Nephron (organoid): Measurements from ENCODE around the gene HMGB1.

Experiments
- H3K27ac Mint-ChIP-seq, 3 experiments: 2 replicates each; pipeline ENCODE4 v1.8.0; 2020; ENCODE audit warnings: mixed read lengths in 3 of 3, mild to moderate bottlenecking in 2 of 3, moderate library complexity in 1 of 3
- H3K27me3 Mint-ChIP-seq: 2 replicates; pipeline ENCODE4 v1.8.0; 2021; ENCODE audit warnings: low read depth, mild to moderate bottlenecking, moderate library complexity, mixed read lengths
- H3K36me3 Mint-ChIP-seq: 2 replicates; pipeline ENCODE4 v1.8.0; 2020; ENCODE audit warnings: low read depth, mixed read lengths
- H3K4me1 Mint-ChIP-seq: 2 replicates; pipeline ENCODE4 v1.8.0; 2020; ENCODE audit warnings: mixed read lengths
- H3K4me3 Mint-ChIP-seq, 3 experiments: 2 replicates each; pipeline ENCODE4 v1.8.0; 2020; ENCODE audit warnings: mild to moderate bottlenecking in 3 of 3, mixed read lengths in 3 of 3, moderate library complexity in 2 of 3
- H3K9me3 Mint-ChIP-seq: 2 replicates; pipeline ENCODE4 v1.8.0; 2020; ENCODE audit warnings: mixed read lengths
- CTCF ChIP-seq, 3 experiments: fragments of 200-600 bp; sonication (generic); IDR thresholded peaks; one replicate each; pipeline ENCODE4 v1.5.0; 2021; ENCODE audit warnings: antibody characterized with exemption in 3 of 3; ENCODE audit not compliant: unreplicated experiment in 3 of 3

HMGB1 gene

DNA sequence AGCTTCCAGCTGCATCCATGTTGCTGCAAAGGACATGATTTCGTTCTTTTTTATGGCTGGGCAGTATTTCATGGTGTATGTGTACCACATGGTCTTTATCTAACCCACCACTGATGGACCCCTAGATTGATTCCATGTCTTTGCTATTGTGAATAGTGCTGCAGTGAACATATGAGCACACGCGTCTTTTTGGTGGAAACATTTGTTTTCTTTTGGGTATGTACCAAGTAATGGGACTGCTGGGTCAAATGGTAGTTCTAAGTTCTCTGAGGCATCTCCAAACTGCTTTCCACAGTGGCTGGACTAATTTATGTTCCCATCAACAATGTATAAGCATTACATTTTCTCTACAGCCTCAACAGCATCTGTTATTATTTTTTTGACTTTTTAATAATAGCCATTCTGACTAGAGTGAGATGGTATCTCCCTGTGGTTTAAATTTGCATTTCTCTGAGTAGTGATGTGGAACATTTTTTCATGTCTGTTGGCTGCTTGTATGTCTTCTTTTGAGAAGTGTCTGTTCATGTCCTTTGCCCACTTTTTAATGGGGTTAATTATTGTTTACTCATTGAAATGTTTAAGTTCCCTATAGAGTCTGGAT lies 50.2 kb downstream of the HMGB1 start:
- H3K9me3 Mint-ChIP-seq: no peaks in the 10 kb centered on the region
- peak overlapping the region; percentile 44 to 82 (median 71) for H3K27ac Mint-ChIP-seq
- no peak for TF ChIP-seq CTCF (IDR thresholded peaks at IDR 0.05; ENCODE audit: unreplicated experiment in 3 of 3)
- no peak overlapping the region for H3K4me3 Mint-ChIP-seq
- H3K4me1 Mint-ChIP-seq: peaks cover 21% of the 10 kb centered on the region
- peaks cover 8% of the 10 kb centered on the region for H3K27me3 Mint-ChIP-seq
- H3K36me3 Mint-ChIP-seq: no peaks in the 10 kb centered on the region

GRCh38 chr13:30413842-30414241 lies 51.9 kb downstream of the HMGB1 start:
- Mint-ChIP-seq H3K27me3 (peaks cover 9% of the 10 kb centered on the region), H3K9me3 (no peaks in the 10 kb centered on the region), H3K27ac (no peak overlapping the region), H3K4me1 (peaks cover 27% of the 10 kb centered on the region), H3K4me3 (no peak overlapping the region), H3K36me3 (no peaks in the 10 kb centered on the region)
- no peak for TF ChIP-seq CTCF (IDR thresholded peaks at IDR 0.05; ENCODE audit: unreplicated experiment in 3 of 3)

DNA sequence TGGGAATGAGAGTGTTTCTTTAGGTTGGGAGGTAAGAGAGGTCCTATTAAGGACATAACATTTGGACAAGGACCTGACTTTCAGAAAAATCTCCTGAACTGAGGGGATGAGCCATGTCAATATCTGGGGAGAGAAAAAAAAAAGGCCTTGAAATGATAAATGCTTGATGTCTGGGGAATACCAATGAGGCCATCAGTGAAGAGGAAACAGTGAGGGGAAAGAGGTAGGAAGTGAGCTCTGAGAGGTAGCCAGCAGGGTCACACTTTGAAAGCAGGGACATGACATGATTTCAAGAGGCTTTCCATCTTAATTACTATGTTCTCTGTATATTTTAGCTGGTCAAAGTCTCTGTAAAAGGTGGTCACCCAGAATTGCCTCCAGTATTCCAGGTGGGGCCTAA lies 53.4 kb downstream of the HMGB1 start:
- Mint-ChIP-seq H3K4me3 (no peak overlapping the region), H3K27me3 (peaks cover 7% of the 10 kb centered on the region), H3K36me3 (no peaks in the 10 kb centered on the region), H3K27ac (no peak overlapping the region), H3K9me3 (no peaks in the 10 kb centered on the region), H3K4me1 (peaks cover 26% of the 10 kb centered on the region)
- no peak for TF ChIP-seq CTCF (IDR thresholded peaks at IDR 0.05; ENCODE audit: unreplicated experiment in 3 of 3)

DNA sequence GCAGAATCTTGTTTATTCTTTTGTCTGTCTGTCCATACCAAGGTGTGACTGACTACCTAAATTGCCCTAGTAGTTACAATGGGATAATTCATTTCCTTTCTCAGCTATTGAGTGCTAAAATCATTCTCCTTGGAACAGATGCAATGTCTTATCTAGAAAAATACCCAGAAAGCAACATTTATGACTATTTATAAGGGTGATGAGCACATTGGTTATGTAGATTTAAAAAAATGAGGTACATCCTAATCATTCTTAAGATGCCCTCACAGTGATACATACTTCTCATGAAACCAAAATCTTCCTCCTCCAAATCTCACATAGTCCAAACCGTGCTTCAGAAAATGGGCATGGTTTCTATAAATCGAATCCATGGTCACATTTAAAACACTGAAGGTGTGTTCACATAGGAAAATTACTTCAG lies 55.0 kb downstream of the HMGB1 start:
- no peak for TF ChIP-seq CTCF (IDR thresholded peaks at IDR 0.05; ENCODE audit: unreplicated experiment in 3 of 3)
- Mint-ChIP-seq H3K27me3 (peaks cover 15% of the 10 kb centered on the region), H3K4me1 (peaks cover 34% of the 10 kb centered on the region), H3K9me3 (no peaks in the 10 kb centered on the region), H3K4me3 (no peak overlapping the region), H3K36me3 (no peaks in the 10 kb centered on the region), H3K27ac (peak overlapping the region in 2 of 3 experiments; percentile 23 to 59)

GRCh38 chr13:30409886-30410704 lies 55.6 kb downstream of the HMGB1 start:
- Mint-ChIP-seq H3K27me3 (peaks cover 15% of the 10 kb centered on the region), H3K4me1 (peaks cover 37% of the 10 kb centered on the region), H3K4me3 (peak overlapping the region in 2 of 3 experiments; percentile 7 to 35), H3K36me3 (no peaks in the 10 kb centered on the region), H3K9me3 (no peaks in the 10 kb centered on the region), H3K27ac (peak overlapping the region; percentile 24 to 59 (median 28))
- TF ChIP-seq CTCF (IDR thresholded peaks at IDR 0.05; ENCODE audit: unreplicated experiment in 3 of 3): no peak
